Measurements from ENCODE around the gene SERTAD3. TPM values are rescaled to one million over a fixed set of nuclear protein-coding genes. Genes with fewer than 3 reads are reported as not detected.

SERTAD3 gene
- total and polyA plus RNA-seq, 2 of the 4 experiments (the other 2 are of a cell fraction) = 20.5 to 23.3 TPM

DNA sequence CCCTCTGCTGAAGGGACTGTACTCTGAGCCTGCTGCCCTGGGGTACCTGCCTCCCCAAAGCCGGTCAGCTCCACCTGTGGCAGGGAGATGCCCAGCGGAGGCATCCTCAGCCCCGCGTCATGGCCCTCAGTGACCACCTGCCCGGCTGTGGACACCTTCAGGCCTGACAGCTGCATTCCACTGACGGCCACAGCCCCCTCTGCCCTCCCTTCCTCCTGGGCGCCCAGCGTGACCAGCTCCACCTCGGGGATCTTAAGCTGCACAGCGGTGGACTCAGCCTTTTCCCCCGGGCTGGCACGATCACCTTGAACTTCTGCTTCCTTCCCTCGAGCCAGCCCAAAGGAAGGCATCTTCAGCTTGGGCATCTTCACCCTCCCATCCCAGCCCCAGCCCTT, 49.3 kb downstream of the SERTAD3 start:
- H3K36me3 ChIP-seq (ENCODE audit: control insufficient read depth, insufficient read depth, low read length) = no peaks in the 10 kb centered on the region
- ATAC-seq (ENCODE audit: low read depth) = no peak
- in situ Hi-C loops (cut with MboI; ENCODE audit: low sequenced_read_pairs) = no loop called here

More for the DNA sequence above, 49.3 kb downstream of the SERTAD3 start:
- no TSS peak for BruUV-seq (replicated peaks)
- H3K14ac ChIP-seq (replicated peaks; ENCODE audit: low read depth, low read length) = no peak overlapping the region
- intact Hi-C loops (cut with micrococcal nuclease) (no loop called here), dilution Hi-C loops (cut with HindIII; ENCODE audit: low sequenced_read_pairs, unreplicated experiment) (no loop called here)
- no peak overlapping the region for H2BK15ac ChIP-seq (ENCODE audit: low read depth, low read length)
- H4K20me1 ChIP-seq (ENCODE audit: insufficient read depth, low read length) = no peaks in the 10 kb centered on the region
- H4K5ac ChIP-seq (ENCODE audit: low read depth, low read length) = no peak overlapping the region
- DNase-seq = no peak
- H3K9ac ChIP-seq (ENCODE audit: low read depth, low read length) = no peak overlapping the region
- H3K9me3 ChIP-seq (ENCODE audit: control insufficient read depth, insufficient read depth, low read length) = no peaks in the 10 kb centered on the region
- H3K18ac ChIP-seq (ENCODE audit: low read depth, low read length) = no peak overlapping the region
- H2AK5ac ChIP-seq (ENCODE audit: low read depth, low read length) = no peak overlapping the region
- no peaks in the 10 kb centered on the region for H3K4me1 ChIP-seq (ENCODE audit: control insufficient read depth, insufficient read depth, low read length)
- H3K4me2 ChIP-seq (ENCODE audit: low read depth, low read length) = no peak overlapping the region
- no peak overlapping the region for H3K4me3 ChIP-seq (ENCODE audit: insufficient read depth, low read depth, low read length)
- H2BK20ac ChIP-seq (ENCODE audit: low read depth, low read length) = no peak overlapping the region
- 73% methylated on average over 10 of the region's 13 CpGs; no CpG with 5 or more reads in 1 of the 2 experiments for WGBS, 2 experiments (ENCODE audit: extremely low coverage in 2 of 2, insufficient read length in 1 of 2)
- peak overlapping the region; percentile 55 for H2AK9ac ChIP-seq (replicated peaks; ENCODE audit: low read depth, low read length, poor library complexity)
- CTCF ChIA-PET = no interaction called here
- H2AFZ ChIP-seq (replicated peaks; ENCODE audit: low read length, poor library complexity) = no peak overlapping the region
- no peaks in the 10 kb centered on the region for H3K9me1 ChIP-seq (ENCODE audit: insufficient read depth, low read length)
- POLR2A ChIA-PET (ENCODE audit: unreplicated experiment) = no interaction called here
- TF ChIP-seq, protein P1, sequence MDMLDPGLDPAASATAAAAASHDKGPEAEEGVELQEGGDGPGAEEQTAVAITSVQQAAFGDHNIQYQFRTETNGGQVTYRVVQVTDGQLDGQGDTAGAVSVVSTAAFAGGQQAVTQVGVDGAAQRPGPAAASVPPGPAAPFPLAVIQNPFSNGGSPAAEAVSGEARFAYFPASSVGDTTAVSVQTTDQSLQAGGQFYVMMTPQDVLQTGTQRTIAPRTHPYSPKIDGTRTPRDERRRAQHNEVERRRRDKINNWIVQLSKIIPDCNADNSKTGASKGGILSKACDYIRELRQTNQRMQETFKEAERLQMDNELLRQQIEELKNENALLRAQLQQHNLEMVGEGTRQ (IDR thresholded peaks at IDR 0.05; ENCODE audit: low read depth, low read length) = no peak
- TF ChIP-seq CEBPB (IDR thresholded peaks at IDR 0.05; ENCODE audit: low read depth, low read length) (no peak), RAD21 (IDR thresholded peaks at IDR 0.05; ENCODE audit: low read length) (no peak), BHLHE40 (IDR thresholded peaks at IDR 0.05; ENCODE audit: low read depth, low read length) (no peak), MXI1 (IDR thresholded peaks at IDR 0.05; ENCODE audit: borderline replicate concordance, low read depth, low read length) (no peak), FOS (IDR thresholded peaks at IDR 0.05; ENCODE audit: low read depth, low read length) (no peak), MAFK (IDR thresholded peaks at IDR 0.05; ENCODE audit: low read depth, low read length) (no peak), MAZ (IDR thresholded peaks at IDR 0.05; ENCODE audit: borderline replicate concordance, low read depth, low read length) (no peak), NFE2L2 (IDR thresholded peaks at IDR 0.05; ENCODE audit: low read depth, low read length) (no peak)
- TF ChIP-seq, protein P2, sequence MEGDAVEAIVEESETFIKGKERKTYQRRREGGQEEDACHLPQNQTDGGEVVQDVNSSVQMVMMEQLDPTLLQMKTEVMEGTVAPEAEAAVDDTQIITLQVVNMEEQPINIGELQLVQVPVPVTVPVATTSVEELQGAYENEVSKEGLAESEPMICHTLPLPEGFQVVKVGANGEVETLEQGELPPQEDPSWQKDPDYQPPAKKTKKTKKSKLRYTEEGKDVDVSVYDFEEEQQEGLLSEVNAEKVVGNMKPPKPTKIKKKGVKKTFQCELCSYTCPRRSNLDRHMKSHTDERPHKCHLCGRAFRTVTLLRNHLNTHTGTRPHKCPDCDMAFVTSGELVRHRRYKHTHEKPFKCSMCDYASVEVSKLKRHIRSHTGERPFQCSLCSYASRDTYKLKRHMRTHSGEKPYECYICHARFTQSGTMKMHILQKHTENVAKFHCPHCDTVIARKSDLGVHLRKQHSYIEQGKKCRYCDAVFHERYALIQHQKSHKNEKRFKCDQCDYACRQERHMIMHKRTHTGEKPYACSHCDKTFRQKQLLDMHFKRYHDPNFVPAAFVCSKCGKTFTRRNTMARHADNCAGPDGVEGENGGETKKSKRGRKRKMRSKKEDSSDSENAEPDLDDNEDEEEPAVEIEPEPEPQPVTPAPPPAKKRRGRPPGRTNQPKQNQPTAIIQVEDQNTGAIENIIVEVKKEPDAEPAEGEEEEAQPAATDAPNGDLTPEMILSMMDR (conservative IDR thresholded peaks at IDR 0.05; ENCODE audit: low read depth, low read length) = no peak
- H3K23ac ChIP-seq (ENCODE audit: low read depth, low read length) = no peak overlapping the region
- H2BK120ac ChIP-seq (ENCODE audit: low read depth, low read length) = no peak overlapping the region
- H3K27me3 ChIP-seq (ENCODE audit: control insufficient read depth, insufficient read depth, low read length) = no peaks in the 10 kb centered on the region
- no peak overlapping the region for H3K27ac ChIP-seq (ENCODE audit: insufficient read depth, low read length)
- no peak overlapping the region for H4K8ac ChIP-seq (ENCODE audit: low read depth in 2 of 2, low read length in 2 of 2)
- 0 out of 4 replicates have a peak, but pooled peaks cover 0 to 3% of the 10 kb centered on the region in 2 experiments for H3K79me1 ChIP-seq (ENCODE audit: low read depth in 1 of 2, low read length in 2 of 2)
- H4K91ac ChIP-seq (ENCODE audit: insufficient read depth, low read depth, low read length) = no peak overlapping the region
- no peak overlapping the region for H2BK5ac ChIP-seq (ENCODE audit: low read depth, low read length, poor library complexity, severe bottlenecking)
- no peak overlapping the region for H3K56ac ChIP-seq (ENCODE audit: extremely low read depth, insufficient read depth, low read length)
- no peak overlapping the region for H3K4ac ChIP-seq (ENCODE audit: low read depth, low read length)

Measured in IMR-90 (cell line).